ENCODE results near the gene RPL23. TPM values are rescaled to one million over a fixed set of nuclear protein-coding genes. Genes with fewer than 3 reads are reported as not detected.

RPL23 gene
- total and polyA plus RNA-seq, 9 of the 15 experiments (the other 6 are each of a cell fraction or from before 2014, with no cell fraction given) = 1,745 to 3,667 (median 3,096) TPM

DNA sequence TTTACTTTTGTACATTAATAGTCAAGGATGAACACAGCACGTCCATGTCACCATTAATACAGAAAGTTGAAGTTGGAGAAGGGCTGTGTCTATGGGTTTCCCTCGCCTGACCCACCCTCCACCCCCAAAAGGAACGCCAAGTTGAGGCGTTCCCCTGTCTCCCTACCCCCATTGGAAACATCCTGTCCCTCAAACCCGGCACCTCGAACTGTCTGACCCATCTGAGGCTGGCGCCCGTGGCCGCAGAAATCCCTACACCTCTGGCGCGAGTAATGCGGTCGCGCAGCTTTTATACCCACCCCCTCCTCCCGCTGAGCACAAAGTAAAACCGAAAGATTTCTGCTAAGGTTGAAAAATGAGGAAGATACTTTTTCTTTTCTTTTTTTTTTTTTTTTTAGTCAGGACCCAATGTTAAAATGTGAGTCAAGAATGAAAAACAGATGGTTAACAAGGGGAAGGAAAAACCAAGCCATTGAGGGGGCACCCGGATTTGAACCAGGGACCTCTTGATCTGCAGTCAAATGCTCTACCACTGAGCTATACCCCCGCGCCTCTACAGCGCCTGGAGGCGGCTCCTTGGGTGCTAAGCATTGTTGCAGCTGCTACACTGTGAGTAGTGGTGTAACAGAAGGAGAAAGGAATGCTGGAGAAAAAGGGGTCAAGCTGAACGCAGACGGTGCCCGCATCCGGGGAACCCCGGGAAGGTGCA lies 15.4 kb upstream of the RPL23 start (continued):
- TF ChIP-seq, protein P1, sequence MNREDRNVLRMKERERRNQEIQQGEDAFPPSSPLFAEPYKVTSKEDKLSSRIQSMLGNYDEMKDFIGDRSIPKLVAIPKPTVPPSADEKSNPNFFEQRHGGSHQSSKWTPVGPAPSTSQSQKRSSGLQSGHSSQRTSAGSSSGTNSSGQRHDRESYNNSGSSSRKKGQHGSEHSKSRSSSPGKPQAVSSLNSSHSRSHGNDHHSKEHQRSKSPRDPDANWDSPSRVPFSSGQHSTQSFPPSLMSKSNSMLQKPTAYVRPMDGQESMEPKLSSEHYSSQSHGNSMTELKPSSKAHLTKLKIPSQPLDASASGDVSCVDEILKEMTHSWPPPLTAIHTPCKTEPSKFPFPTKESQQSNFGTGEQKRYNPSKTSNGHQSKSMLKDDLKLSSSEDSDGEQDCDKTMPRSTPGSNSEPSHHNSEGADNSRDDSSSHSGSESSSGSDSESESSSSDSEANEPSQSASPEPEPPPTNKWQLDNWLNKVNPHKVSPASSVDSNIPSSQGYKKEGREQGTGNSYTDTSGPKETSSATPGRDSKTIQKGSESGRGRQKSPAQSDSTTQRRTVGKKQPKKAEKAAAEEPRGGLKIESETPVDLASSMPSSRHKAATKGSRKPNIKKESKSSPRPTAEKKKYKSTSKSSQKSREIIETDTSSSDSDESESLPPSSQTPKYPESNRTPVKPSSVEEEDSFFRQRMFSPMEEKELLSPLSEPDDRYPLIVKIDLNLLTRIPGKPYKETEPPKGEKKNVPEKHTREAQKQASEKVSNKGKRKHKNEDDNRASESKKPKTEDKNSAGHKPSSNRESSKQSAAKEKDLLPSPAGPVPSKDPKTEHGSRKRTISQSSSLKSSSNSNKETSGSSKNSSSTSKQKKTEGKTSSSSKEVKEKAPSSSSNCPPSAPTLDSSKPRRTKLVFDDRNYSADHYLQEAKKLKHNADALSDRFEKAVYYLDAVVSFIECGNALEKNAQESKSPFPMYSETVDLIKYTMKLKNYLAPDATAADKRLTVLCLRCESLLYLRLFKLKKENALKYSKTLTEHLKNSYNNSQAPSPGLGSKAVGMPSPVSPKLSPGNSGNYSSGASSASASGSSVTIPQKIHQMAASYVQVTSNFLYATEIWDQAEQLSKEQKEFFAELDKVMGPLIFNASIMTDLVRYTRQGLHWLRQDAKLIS (CRISPR knock-in tag; IDR thresholded peaks at IDR 0.05) = no peak
- TF ChIP-seq MYNN (IDR thresholded peaks at IDR 0.05) (no peak), MYNN (CRISPR knock-in tag; IDR thresholded peaks at IDR 0.05) (no peak), FOXK2 (conservative IDR thresholded peaks at IDR 0.05 in 1 of 2, IDR thresholded peaks at IDR 0.05 in 1 of 2; ENCODE audit: low read depth in 2 of 2) (peak in 1 of 2 experiments; percentile 28; a peak in 1 of 4 replicates), ZNF121 (CRISPR knock-in tag; conservative IDR thresholded peaks at IDR 0.05) (no peak), ZNF282 (CRISPR knock-in tag; IDR thresholded peaks at IDR 0.05) (no peak), FIP1L1 (IDR thresholded peaks at IDR 0.05; ENCODE audit: low read depth, low read length, poor library complexity, severe bottlenecking) (no peak), SMAD3 (CRISPR knock-in tag; conservative IDR thresholded peaks at IDR 0.05) (0 out of 2 replicates have a peak, but pooled peaks have one; percentile 54), GATAD2A (IDR thresholded peaks at IDR 0.05) (no peak), ZNF174 (CRISPR knock-in tag; IDR thresholded peaks at IDR 0.05) (no peak), NFATC3 (IDR thresholded peaks at IDR 0.05) (no peak), NCOA2 (IDR thresholded peaks at IDR 0.05; ENCODE audit: partially characterized antibody in 2 of 2) (no peak), HEY1 (CRISPR knock-in tag; IDR thresholded peaks at IDR 0.05; ENCODE audit: borderline replicate concordance) (no peak), HDGF (IDR thresholded peaks at IDR 0.05) (no peak)
- TF ChIP-seq, protein P2, sequence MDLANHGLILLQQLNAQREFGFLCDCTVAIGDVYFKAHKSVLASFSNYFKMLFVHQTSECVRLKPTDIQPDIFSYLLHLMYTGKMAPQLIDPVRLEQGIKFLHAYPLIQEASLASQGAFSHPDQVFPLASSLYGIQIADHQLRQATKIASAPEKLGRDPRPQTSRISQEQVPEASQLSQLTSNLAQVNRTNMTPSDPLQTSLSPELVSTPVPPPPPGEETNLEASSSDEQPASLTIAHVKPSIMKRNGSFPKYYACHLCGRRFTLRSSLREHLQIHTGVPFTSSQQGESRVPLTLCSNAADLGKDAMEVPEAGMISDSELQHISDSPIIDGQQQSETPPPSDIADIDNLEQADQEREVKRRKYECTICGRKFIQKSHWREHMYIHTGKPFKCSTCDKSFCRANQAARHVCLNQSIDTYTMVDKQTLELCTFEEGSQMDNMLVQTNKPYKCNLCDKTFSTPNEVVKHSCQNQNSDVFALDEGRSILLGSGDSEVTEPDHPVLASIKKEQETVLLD (IDR thresholded peaks at IDR 0.05) = peak; percentile 55; the same call in 1 of the 2 replicates
- TF ChIP-seq, protein P3, sequence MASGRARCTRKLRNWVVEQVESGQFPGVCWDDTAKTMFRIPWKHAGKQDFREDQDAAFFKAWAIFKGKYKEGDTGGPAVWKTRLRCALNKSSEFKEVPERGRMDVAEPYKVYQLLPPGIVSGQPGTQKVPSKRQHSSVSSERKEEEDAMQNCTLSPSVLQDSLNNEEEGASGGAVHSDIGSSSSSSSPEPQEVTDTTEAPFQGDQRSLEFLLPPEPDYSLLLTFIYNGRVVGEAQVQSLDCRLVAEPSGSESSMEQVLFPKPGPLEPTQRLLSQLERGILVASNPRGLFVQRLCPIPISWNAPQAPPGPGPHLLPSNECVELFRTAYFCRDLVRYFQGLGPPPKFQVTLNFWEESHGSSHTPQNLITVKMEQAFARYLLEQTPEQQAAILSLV (tag; IDR thresholded peaks at IDR 0.05) = no peak
- TF ChIP-seq, protein P4, sequence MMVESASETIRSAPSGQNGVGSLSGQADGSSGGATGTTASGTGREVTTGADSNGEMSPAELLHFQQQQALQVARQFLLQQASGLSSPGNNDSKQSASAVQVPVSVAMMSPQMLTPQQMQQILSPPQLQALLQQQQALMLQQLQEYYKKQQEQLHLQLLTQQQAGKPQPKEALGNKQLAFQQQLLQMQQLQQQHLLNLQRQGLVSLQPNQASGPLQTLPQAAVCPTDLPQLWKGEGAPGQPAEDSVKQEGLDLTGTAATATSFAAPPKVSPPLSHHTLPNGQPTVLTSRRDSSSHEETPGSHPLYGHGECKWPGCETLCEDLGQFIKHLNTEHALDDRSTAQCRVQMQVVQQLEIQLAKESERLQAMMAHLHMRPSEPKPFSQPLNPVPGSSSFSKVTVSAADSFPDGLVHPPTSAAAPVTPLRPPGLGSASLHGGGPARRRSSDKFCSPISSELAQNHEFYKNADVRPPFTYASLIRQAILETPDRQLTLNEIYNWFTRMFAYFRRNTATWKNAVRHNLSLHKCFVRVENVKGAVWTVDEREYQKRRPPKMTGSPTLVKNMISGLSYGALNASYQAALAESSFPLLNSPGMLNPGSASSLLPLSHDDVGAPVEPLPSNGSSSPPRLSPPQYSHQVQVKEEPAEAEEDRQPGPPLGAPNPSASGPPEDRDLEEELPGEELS (CRISPR knock-in tag; IDR thresholded peaks at IDR 0.05; ENCODE audit: borderline replicate concordance) = no peak
- TF ChIP-seq, protein P5, sequence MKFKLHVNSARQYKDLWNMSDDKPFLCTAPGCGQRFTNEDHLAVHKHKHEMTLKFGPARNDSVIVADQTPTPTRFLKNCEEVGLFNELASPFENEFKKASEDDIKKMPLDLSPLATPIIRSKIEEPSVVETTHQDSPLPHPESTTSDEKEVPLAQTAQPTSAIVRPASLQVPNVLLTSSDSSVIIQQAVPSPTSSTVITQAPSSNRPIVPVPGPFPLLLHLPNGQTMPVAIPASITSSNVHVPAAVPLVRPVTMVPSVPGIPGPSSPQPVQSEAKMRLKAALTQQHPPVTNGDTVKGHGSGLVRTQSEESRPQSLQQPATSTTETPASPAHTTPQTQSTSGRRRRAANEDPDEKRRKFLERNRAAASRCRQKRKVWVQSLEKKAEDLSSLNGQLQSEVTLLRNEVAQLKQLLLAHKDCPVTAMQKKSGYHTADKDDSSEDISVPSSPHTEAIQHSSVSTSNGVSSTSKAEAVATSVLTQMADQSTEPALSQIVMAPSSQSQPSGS (CRISPR knock-in tag; IDR thresholded peaks at IDR 0.05) = no peak
